GM18909 (cell line): Measurements from ENCODE around the gene CD247.

Experiments
- ATAC-seq: cut with Tn5 transposase; IDR thresholded peaks from one replicate; pipeline ENCODE4 v1.9.1; 2021; ENCODE audit warnings: mild to moderate bottlenecking; ENCODE audit not compliant: unreplicated experiment, poor library complexity

The CD247 gene

DNA sequence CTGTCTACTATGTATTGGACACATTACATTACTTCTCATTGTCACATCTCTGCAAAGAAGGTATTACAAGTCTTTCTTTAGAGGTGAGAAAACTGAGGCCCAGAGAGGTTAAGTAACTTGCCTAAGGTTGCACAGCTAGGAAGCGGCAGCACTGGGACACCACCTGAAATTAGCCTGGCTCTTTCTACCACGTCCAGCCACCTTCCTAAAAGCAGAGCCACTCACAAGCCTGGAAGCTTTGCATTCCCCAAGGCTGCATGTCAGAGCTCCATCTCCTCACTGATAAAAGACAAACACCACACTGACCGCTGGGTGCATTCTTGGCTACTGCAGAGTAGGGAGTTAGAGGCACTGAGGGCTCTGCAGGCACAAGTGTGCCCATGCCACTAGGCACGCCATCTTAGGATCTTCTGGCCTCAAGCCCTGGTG is 2.4 kb downstream of the CD247 start:
- ATAC-seq, result no peak

DNA sequence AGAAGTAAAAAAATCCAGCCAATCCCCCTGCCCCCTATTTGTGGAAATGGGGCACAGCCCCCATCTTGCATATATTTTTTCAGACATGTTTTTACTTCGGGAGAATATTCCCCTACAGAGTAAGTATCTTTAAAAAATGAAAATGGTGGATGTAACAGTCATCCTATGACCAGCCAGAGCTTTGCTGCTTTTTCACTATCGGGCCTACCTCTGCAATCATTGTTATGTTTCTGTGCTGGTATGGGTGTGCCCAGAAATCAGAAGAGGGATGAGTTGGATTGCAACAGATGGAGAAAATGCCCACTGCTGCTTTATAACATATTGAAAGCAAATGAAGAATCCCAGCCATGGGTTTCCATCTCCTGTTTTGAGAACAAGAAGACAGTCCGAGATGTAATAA is 2.9 kb downstream of the CD247 start:
- ATAC-seq, result no peak

DNA sequence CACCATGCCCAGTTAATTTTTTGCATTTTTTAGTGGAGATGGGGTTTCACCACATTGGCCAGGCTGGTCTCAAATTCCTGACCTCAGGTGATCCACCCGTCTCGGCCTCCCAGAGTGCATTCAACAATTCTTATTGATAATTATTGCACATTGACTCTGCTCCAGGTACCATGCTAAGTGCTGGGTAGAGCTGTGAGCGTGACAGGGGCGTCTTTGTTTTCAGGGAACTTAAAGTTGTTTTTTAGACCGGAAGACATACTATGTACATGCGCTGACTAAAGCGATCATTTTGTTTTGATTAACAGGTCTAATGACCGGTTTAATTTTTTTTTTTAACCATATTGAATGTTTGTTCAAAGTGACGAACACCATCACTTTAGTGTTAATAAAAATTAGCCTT is 4.0 kb downstream of the CD247 start:
- no peak for ATAC-seq

DNA sequence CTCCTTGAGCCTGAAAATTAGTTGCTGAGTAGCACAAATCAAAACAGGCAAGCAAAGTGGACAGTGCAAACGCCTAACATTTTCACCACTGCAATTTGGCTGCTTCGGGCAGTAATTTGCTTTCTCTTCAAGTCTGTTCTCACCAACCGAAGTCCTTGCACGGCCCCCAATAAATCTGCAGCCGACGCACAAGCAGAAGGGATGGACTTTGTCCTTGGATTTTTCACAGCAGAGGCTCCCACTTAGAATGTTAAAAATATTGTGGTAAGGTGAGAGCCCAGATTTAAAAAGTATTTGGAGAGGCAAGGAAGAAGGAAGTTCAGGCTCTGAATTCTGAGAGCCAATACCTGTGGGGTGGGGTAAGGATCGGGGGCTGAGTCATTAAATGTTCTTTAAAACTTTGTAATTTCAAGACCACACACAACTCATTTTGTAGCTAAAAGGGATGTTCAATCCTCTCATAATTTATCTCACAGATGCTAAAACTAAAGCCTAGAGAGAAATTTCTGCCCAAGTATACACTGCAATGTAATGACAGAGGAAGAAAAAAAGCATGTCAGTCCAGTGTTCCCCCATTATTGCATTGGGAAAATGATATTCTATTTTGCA is 6.2 kb downstream of the CD247 start:
- no peak for ATAC-seq

DNA sequence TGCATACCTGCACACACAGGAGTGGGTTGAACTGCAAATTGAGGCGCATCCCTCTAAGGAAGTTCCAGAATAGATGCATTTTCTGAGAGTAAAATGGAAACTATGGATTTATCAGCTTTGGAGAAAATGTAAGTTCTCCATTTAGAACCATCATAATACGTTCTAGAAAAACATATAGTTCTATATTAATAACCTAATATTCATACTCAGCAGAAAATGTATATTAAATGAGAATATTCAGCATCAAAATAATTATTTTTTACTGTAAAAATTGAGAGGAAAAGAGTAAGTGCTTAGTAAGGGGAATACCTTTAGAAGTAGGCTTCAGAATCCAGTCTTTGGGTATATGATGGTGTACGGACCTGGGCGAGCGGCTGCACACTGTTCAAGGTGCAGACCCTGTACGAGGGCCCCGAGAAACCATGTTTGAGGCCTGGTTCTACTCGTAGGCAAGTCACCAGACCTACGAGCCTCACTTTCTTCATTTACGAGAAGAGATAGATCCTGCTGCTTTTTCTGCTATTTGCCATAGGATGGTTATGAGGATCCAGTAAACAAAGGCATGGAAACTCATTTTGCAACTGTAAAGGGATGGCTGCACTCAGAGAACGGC is 6.8 kb downstream of the CD247 start:
- no peak for ATAC-seq

DNA sequence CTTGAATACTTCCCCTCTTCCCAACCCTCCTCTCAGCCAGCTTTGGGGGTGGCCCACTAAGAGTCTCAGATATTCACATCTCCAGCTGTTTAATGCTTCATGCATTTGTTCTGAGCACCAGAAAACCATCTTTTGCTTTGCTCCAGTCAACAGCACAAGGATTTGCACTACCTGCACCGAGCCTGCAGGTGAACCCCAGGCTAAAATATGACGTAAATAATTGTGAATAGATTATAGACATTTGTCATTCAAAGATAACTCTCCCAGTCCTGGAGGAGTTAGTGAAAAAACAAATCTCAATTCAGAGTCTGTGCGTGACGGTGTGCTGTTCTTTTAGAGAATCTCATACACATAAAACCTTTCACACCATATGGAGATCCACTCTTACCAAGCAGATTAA is 7.4 kb downstream of the CD247 start:
- no peak for ATAC-seq

DNA sequence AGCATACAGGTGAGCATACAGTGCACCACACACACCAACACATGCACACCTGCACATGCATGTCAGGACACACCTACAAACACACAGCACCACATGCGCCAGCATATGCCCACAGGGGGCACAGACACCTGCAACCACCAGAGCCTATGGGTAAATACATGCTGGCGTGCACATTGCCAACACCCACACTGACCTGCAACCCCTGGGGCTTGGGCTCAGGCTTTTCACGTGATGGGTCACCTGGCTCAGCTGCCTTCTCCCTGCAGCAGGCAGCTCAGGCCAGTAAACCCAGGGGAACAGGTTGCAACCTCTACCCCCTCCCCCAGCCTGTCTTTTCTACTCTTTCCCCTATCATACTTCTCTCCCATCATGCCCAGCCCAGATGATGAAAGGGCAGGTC is 8.1 kb downstream of the CD247 start:
- no peak for ATAC-seq

DNA sequence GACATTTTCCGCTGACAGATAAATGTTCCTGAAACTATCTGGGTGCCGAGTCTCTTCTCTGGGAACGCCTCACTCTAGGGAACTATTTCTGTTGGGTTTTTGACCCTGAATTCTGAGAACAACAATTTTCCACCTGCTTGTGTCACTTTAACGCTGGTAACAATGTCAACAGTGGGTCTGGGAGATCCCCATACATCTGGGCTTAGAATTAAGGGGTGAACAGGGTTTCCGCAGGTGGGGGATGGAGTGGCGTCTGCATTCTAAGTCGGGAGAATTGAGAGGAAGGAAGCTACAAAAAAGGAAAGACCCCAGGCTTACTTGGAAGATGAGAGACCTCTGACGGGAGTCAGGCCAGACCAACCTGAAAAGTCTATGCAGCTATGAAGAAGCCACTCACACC is 8.7 kb downstream of the CD247 start:
- no peak for ATAC-seq

DNA sequence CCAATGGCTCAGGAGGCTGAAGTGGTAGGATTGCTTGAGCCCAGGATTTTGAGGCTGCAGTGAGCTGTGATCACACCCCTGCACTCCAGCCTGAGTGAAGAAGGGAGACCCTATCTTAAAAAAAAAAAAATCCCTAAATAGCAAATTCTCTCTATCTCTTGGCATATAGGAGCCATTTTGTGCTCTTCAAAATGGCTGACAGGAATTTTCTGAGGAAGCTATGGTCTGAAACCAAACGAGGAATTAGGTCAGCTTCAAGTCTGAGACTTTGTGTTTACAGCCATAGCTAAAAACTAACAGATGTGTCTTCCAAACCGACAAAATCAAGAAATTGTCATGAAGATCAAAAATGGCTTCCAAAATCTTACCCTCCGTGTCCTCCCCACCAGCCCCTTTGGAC is 10.6 kb downstream of the CD247 start:
- no peak for ATAC-seq

DNA sequence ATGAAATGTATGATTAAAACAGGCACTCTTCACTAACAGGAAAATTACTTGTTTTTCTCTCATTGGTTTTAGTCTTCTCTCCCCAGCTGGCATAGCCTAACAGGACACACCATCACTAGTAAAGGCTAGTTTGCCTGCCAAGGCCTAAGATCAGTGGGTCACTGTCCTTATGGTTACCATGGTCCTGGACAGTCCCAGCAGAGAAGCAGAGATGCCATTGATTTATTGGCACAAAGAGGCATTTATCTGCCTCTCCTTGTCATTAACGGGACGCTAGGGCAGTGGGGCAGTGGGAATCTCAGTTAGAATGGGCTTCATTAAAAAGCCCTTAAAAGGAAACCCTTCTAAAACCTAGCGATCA is 13.9 kb downstream of the CD247 start:
- ATAC-seq, result no peak

DNA sequence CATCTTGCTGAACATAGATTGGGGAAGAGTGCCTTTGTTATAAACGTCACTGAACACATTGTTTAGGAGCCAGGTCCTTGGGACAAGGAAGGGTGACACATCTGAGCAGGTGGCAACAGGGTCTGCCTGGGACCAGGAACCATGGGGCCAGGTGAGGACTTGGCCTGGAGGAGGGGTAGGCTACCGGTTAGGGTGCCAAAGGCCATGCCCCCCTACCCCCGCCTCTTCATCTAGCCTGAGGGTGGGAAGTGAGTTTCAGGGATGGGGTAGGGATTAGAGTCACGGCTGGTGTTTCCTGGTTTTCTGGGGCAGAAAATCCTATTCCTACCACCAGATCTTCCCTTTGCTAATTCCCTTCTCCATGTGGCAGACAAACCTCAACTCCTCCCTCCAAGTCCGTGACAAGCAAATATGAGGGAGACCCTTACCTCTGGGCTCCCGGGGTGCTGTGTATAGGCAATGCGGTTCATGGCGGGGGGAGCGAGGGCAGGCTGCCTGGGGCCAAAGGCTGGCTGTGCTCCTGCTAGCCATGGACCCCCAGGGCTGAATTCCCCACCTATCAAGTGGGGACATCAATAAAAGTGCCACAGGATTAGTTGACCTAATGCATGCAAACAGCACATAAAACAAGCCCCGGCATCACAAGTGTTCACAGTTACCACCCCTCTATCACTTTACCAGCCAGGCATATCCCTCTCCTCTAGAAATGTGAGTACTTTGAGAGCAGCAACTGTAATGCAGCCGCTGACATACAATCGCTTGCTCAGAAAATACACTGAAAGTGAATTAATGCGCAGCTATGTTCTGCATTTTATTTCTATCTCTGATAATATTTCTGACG is 14.5 kb downstream of the CD247 start:
- no peak for ATAC-seq

DNA sequence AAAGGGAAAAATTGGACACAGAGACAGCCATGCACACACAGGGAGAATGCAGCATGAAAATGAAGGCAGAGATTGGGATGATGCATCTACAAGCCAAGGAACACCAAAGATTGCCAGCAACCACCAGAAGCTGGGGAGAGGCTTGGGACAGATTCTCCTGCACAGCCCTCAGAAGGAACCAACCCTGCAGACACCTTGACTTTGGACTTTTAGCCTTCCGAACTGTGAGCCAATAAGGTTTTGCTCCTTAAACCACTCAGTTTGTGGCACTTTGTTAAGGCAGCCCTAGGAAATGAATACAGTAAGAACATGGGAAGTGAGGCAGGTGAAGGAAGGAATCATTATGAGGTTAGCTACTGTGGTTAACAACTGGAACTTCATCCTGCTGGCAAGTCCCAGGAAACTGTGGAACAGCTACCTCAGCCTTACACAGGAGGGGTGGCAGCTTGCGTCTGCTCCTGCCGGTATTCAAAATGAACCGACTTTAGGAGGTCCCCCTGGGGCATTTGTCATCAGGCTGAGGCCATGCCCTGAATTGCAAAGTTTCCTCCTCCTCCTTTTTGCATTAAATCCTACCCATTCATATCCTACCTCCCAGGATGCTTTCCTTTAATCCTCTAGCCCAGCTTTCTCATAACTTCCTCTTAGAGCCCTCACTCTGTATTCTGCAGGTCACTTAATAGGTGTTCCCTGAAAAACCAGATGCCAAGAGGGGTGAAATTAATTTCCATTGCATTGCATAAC is 15.4 kb downstream of the CD247 start:
- no peak for ATAC-seq

DNA sequence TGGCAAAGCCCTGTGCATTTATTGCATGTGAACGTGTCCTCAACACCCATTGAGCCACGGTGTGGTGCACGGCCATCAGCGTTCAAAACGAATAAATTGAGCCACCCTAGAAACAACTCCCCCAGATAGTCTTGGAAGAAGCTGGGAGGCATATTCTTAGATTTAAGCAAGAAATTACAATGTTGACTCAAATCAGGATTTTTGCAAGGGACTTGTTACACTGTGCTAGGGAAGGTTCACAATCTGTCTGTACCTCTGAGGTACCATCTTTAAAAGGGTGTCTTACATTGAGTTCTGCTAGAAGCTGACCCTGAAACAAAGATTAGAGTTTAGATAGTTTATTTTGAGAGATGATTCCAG is 16.2 kb downstream of the CD247 start:
- no peak for ATAC-seq

DNA sequence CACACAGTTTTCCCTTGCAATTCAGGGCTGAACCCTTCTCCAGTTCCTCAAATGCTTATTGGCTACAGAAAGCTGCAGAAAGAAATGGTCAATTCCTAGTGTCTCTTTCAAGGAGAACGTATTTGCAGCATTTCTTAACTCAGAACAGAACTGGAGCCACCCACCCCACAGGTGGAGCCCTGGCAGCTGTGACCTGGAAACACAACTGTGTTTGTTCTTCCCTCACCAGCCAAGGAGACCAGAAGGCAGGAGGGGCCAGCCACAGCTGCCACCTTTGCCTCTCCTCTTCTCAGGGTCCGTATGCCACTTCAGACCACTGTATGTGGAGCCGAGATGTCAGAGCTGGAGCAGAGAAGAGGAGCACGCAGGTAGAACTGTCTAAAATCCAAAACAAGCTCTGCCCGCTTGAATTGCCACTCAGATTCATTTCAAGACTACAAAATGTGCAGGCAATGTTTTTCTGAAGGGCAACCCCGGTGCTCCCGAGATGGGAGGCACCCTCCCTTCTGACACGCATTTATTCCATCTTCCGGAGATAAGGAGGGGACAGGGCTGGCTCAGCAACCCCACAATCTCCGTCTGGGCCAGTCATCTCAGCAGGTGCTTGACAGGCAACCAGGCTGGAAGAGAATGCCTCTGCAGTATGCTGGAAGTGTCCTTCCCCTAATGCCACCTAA is 16.7 kb downstream of the CD247 start:
- ATAC-seq, result no peak

DNA sequence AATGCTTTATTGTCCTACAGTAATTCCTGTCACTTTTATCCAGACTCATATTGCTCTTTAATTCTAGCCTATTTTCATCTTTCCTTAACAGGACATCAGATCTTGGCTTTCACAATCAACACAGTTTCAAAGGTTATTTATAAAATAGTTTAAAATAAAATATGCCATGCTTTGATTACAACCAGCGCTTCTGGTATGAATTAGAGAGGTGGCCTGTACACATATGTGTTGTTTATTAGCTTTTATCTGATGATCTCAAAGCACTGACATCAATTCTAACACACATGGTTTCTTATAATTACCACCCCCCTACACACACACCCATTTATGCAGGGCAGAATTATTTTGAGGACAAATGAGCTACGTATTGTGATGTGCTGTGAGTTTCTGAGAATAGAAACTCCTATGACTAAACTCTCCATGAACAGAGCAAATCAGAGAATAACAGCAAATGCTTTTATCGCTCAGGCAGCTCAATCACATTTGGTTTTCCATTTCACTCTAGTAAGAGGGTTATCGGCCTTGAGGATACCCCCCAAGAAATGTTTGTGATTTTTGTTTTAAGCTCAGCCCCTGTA is 18.0 kb downstream of the CD247 start:
- no peak for ATAC-seq

DNA sequence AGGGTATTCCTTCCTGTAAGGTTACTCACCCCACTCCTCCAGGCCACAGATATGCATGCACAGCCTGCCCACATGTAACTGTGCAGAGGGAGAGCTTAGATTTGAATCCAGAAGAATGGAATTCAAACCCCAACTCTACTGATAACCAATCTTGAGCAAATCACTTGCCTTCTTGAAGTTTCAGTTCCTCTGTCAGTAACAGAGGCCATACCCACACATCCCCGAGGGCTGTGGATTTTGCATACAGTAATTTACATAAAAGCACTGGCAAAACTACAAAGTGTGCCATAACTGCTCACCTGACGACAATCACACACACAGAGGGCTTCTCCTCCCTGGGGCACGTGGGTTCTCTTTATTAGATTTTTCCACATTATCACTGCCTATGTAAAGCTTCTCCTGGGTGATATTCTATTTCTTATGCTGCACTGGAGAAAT is 18.6 kb downstream of the CD247 start:
- peak; percentile 96 for ATAC-seq

DNA sequence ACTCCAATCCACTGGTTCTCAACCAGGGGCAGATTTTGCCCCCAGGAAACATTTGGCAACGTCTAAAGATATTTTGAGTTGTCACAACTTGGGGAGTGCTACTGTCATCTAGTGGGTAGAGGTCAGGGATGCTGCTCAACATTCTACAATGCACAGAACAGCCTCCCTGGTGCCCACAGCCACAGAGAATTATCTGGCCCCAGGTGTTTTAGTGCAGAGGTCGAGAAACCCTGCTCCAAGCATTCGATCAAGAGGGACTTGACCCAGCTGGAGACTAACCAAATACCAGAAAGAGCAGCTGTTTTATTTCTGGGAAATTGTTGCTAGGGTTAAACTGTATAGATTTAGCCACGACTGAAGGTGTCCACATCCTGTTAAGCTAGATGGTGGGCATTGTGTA is 19.2 kb downstream of the CD247 start:
- ATAC-seq, result no peak

DNA sequence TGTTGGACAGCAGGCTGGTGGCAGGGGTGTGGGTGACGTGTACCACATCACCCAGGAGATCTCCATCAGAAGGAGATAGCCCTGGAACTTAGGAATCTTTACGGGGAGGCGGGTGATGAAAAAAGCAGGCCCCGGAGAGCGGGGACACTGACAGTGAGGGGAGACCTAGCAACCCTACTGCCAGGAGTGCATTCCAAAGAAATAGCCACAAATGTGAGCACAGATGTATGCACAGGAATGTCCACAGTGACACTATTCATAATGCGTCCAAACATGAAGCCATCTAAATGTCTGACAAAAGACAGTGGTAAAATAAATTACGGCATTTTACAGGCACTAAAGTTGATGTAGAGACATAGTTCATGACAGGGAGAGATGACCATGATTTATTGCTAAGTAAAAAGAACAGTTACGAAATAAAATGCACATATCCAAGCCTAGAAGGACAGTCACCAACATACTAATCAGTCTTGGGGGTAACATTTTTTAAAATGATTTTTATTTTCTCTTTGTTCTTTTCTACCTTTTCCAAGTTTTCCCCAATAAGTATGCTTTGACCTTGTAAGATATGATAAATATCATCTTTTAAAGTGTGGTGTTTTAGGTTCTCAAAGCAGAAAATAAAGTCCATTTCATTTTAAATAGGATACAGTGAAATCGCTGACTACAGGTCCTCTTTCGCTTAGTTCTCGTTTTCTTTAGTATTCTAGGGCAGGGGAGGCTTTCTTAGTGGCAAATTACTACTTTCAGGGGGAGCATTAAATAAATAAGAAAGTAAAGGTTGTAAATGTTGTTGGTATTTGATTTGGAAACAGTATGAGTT is 21.3 kb downstream of the CD247 start:
- ATAC-seq, result no peak

DNA sequence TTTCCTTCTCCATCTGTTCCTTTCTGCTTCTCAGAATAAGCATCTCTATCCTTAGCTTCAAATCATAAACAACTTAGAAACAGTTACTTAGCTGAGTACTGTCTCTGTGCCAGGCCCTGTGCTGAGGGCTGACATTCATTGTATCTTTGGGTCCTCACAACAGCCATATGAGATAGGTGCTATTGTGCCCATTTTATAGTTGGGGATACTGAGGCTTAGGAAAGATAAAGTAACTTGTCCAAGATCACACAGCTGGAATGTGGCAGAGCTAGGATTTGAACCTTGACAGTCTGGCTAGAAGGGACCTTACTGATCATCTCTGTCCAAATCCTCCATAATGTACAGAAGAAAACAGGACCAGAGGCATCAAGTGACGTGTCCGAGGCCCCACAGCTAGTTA is 25.0 kb downstream of the CD247 start:
- no peak for ATAC-seq
